ENCODE measurements around the gene THEMIS.

THEMIS gene

GRCh38 chr6:127775371-127775770 lies 125.5 kb downstream of the THEMIS start:
- in situ Hi-C loops (cut with MboI; ENCODE audit: low pct_unique_long_range_greater_than_20kb, low sequenced_read_pairs, unreplicated experiment), result no loop called here
- no peak for TF ChIP-seq CTCF (IDR thresholded peaks at IDR 0.05; ENCODE audit: extremely low read depth, insufficient read depth, missing control alignments)
- no peak for DNase-seq (ENCODE audit: low spot score)

GRCh38 chr6:127768745-127769144 lies 132.1 kb downstream of the THEMIS start:
- no peak for TF ChIP-seq CTCF (IDR thresholded peaks at IDR 0.05; ENCODE audit: extremely low read depth, insufficient read depth, missing control alignments)
- no peak for DNase-seq (ENCODE audit: low spot score)
- in situ Hi-C loops (cut with MboI; ENCODE audit: low pct_unique_long_range_greater_than_20kb, low sequenced_read_pairs, unreplicated experiment), result no loop called here

GRCh38 chr6:127768223-127768622 lies 132.6 kb downstream of the THEMIS start:
- no peak for TF ChIP-seq CTCF (IDR thresholded peaks at IDR 0.05; ENCODE audit: extremely low read depth, insufficient read depth, missing control alignments)
- no peak for DNase-seq (ENCODE audit: low spot score)
- in situ Hi-C loops (cut with MboI; ENCODE audit: low pct_unique_long_range_greater_than_20kb, low sequenced_read_pairs, unreplicated experiment), result no loop called here

- DNase-seq (ENCODE audit: low spot score), result no peak
- in situ Hi-C loops (cut with MboI; ENCODE audit: low pct_unique_long_range_greater_than_20kb, low sequenced_read_pairs, unreplicated experiment), result no loop called here
- no peak for TF ChIP-seq CTCF (IDR thresholded peaks at IDR 0.05; ENCODE audit: extremely low read depth, insufficient read depth, missing control alignments)
These were observed 134.9 kb downstream of the THEMIS start for GRCh38 chr6:127765949-127766348.

GRCh38 chr6:127762284-127762683 lies 138.6 kb downstream of the THEMIS start:
- no peak for DNase-seq (ENCODE audit: low spot score)
- no peak for TF ChIP-seq CTCF (IDR thresholded peaks at IDR 0.05; ENCODE audit: extremely low read depth, insufficient read depth, missing control alignments)
- in situ Hi-C loops (cut with MboI; ENCODE audit: low pct_unique_long_range_greater_than_20kb, low sequenced_read_pairs, unreplicated experiment), result no loop called here

GRCh38 chr6:127761084-127761483 lies 139.8 kb downstream of the THEMIS start:
- TF ChIP-seq CTCF (IDR thresholded peaks at IDR 0.05; ENCODE audit: extremely low read depth, insufficient read depth, missing control alignments), result no peak
- DNase-seq (ENCODE audit: low spot score), result no peak
- in situ Hi-C loops (cut with MboI; ENCODE audit: low pct_unique_long_range_greater_than_20kb, low sequenced_read_pairs, unreplicated experiment), result no loop called here

GRCh38 chr6:127749095-127749494 lies 151.8 kb downstream of the THEMIS start:
- TF ChIP-seq CTCF (IDR thresholded peaks at IDR 0.05; ENCODE audit: extremely low read depth, insufficient read depth, missing control alignments), result no peak
- in situ Hi-C loops (cut with MboI; ENCODE audit: low pct_unique_long_range_greater_than_20kb, low sequenced_read_pairs, unreplicated experiment), result loop anchor here (25.0 kb wide), 1 partner anchor 588 kb away; no protein-coding TSS in a partner anchor
- no peak for DNase-seq (ENCODE audit: low spot score)

Measured in GM13977 (cell line).